T-helper 1 cell (primary cell): ENCODE data around the gene SLC4A7.
A peak's percentile ranks its signal among the peaks of the same experiment; 100 is the strongest.
"Not testable (repeated sequence)": the region's sequence is repeated elsewhere in the genome, so short reads cannot be mapped to it uniquely, and the experiment has no call there.

Source experiments
- DNase-seq, 5 donors: peaks; one replicate each; pipeline ENCODE4 v3.0.0-alpha.2; 2012 to 2020

The SLC4A7 gene

GRCh38 chr3:27426926-27427325 lies 57.3 kb downstream of the SLC4A7 start:
- DNase-seq, result no peak

GRCh38 chr3:27425896-27426565 lies 58.2 kb downstream of the SLC4A7 start:
- DNase-seq, result no peak

DNA sequence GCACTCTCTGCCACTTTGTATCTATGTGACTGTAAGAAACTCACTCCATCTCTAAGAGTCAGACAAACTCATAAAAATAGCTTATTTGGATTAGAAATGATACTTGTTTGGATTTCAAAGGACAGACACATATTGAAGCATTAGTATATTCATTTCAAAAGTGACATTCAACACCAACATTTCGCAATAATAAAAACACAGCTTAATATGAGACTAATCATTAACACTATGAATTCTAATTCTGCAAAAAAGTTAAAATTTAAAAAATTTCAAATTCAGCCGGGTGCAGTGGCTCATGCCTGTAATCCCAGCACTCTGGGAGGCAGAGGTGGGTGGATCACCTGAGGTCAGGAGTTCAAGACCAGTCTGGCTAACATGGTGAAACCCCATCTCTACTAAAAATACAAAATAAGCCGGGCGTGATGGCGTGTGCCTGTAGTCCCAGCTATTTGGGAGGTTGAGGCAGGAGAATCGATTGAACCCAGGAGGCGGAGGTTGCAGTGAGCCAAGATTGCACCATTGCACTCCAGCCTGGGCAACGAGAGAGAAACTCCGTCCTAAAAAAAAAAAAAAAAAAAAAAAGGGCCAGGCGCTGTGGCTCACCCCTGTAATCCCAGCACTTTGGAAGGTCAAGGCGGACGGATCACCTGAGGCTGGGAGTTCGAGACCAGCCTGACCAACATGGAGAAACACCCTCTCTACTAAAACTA lies 59.2 kb downstream of the SLC4A7 start:
- DNase-seq, result not testable (repeated sequence)

DNA sequence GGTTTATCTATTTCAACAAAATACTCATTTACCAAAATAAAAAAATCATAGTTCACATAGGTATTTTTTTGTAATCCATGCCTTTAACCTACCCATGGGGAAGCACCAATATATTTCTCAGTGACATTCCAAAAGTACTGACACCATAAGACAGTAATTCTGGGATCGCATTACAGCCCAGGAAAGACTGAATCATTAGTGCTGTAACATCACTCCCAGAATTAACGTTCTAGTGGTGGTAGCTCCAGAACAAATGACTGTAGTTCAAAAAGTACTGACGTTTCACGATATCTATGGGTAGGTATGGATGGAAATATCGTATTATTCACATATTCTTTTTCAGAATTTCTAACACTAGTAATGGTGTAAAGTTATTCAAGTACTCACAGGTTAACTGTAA lies 60.7 kb downstream of the SLC4A7 start:
- DNase-seq, result no peak

- no peak for DNase-seq
These were observed 61.6 kb downstream of the SLC4A7 start for GRCh38 chr3:27422617-27423016.

GRCh38 chr3:27415202-27415601 lies 69.0 kb downstream of the SLC4A7 start:
- no peak for DNase-seq

DNA sequence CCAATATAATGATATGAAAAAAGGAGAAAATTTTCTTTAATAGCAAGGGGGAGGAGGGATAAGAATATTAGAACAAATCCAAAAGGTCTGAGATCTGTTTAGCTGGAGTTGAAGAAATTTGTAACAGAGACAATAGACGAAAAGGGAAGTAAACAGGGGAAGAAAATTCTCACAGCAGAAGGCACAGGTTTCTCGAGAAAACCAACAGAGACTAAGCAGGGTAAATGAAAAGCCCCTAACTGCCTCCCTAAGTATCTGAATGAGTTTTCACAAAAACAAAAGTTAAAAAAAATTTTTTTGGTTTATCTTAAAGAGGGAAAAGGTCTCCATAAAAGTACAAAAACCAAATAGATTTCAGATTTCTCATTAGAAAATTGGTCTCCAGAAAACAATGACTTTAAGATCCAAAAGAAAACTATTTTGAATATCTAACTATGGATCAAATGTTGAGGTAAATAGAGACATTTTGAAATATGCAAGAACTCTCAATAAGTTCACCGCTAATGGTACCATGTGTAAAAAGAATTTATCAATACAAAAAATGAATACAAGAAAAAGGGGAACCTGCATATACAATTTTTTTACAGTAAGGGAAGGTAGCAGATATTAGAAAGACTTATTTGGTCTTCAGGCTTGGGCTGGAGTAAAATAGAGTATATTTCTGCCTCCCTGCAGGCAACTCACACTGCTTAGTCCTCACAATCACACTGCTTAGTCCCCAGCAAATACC lies 91.1 kb downstream of the SLC4A7 start:
- no peak for DNase-seq

GRCh38 chr3:27392414-27392813 lies 91.8 kb downstream of the SLC4A7 start:
- DNase-seq, result not testable (repeated sequence)

DNA sequence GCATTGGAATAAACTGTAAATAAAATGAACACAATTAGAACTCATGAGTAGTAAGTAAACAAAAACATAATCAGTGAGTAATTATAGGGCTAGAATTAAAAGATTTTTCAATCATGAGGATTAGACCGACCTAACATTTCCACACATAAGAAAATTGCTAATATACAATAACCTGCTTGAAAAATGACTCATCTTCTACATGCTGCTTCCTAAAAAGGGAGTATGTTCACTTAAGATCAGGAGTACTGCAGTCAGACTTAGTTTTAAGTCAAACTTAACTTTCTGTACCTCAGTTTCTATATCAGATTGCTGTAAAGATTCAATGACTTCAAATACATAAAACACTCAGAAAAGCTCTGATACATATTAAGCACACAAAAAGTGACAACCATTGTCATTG lies 92.4 kb downstream of the SLC4A7 start:
- no peak for DNase-seq

DNA sequence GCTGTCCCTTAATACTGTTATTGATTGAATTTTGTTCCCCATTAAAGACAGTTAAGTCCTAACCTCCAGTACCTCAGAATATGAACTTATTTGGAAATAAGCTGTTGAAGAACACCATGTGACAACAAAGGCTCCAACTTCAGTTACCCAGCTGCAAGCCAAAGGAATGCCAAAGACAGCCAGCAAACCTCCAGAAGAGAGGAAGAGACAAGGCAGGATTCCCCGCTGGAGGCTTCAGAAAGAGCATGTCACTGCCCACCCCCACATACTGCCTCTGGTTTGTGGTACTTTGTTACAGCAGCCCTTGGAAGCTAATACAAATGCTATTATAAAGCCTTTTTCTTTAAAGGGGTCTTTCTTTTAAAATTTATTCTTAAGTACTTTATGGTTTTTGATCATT lies 96.6 kb downstream of the SLC4A7 start:
- DNase-seq, result no peak

- DNase-seq, result no peak
These were observed 98.7 kb downstream of the SLC4A7 start for GRCh38 chr3:27385504-27385903.

DNA sequence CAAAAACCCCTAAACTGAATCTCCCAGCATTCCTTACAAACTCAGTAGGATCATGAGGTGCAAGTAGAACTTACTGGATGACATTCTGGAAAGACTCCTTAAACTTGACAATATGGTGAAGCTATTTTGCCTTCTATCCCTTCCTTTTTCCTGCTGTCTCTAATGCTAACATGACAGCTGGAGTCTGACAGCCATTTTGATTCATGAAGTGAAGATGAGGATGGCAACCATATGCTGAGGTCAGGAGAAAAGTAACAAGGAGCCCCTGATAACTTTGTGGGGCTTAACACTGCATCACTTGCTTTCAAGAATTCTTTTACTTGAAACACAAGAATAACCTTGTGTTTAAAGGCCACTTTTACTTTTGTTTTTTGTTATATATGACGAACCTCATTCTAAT lies 100.0 kb downstream of the SLC4A7 start:
- no peak for DNase-seq

DNA sequence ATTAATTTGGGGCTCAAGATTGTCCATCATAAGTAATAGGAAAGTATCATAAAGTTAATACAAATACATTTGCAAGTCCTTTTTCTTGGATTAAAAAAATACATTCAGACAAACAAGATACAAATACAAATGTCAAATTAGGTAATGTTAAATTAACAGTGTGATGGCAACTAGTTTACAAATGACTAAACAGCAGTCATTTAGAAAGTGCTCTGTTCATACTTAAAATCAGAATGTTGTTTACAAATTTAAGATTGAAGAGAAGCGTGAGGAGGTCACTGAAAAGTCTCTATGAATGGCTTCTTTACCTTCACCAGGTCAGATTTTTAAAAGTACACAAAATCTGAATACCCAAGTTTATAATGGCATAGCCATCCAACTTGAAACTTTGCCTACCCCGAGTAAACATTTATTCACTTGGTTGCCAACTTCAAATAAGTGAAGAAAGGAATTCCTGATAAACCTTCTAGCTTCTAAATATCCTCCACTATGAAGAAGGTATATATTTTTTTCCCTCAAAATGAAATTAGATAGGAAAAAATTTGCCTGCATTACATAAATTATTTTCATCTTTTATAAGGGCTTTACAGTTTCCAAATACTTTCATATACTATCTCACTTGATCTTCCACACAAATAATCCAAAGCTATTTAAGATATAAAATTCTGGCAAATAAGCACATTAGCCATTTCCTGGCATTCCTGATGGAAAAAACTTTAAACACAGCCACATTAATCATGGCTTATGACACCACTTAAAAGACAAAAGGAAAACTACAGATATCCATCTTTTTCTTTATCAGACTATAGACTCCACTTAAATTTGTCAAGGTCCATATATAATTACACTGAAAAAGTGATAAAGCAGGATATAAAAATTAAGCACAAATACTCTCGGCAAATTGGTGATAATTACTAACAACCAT lies 103.5 kb downstream of the SLC4A7 start:
- DNase-seq, result peak in 1 of 5 donors; percentile 14

GRCh38 chr3:27378331-27378730 lies 105.9 kb downstream of the SLC4A7 start:
- DNase-seq, result no peak

DNA sequence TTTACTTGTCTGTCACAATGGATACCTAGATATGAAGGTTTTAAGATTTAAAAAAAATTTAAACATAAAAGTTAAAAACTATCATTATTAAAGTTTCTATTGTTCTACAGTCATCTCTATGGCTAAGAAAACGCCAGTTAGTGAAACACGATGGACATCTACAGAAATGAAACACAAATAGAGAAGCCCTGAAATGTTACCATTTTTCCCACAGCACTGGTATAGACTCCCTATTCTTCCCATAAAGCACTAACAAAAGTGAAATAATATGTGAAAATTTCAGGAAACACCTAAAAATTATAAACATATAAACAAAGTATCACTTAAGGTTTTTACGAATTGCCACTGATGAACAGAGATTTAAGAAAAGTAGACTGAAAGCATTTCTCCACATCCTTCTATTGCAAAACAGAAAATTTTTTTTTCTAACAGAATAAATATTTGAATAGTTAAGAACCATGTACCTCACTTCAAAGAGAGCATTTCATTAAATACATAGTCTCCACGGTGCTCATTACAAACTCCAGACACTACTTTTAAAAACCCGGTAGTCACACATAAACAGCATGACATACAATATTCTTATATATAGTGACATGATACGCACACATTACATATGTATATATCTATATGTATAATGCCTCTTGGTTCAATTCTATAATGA lies 107.9 kb downstream of the SLC4A7 start:
- DNase-seq, result no peak

DNA sequence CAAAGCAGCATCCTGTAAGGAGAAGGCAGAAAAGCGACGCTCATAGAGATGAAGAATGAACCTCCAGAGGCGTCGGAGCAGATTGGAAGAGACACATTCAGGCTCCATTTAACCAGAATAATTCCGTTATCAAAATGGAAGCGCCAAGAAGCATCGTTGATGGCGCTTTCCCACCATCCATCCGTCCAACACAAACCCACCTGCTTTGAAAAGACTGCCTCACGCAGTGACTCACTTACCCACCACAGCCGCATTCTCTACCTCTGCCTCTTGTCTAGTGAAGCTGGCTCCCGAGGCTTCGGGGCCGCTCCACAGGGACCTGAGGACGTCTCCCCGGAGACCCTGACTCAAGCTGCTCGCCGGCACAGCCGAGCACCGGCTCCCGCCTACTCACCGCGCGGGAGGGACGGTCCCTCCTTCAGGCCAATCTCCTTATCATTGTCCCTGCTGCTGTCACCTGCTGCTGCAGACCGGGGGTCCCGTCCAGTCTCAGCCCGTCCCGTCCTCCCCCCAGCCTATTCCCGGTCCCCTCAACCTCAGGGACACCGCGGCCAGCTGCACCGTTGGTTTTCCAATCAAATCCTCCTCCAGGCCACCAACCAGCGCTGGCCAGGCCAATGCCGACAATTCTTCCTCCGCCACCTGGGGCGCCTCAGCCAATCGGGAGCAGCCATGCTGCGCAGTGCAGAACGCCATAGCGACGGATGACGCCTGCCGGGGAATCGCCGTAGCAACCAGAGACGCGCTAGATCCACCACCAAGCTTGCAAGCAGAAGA lies 115.2 kb downstream of the SLC4A7 start, which contains the start of gene NEK10:
Gene NEK10, minus strand, starts transcription at position 553 of the 777 bp plus-strand sequence. CDS start 16,501 bp downstream, outside the sequence.
- DNase-seq, result peak; percentile 76 to 91 (median 86)

GRCh38 chr3:27366062-27366591 lies 118.1 kb downstream of the SLC4A7 start:
- DNase-seq, result no peak

- no peak for DNase-seq
These were observed 123.8 kb downstream of the SLC4A7 start for GRCh38 chr3:27360113-27361078.

- no peak for DNase-seq
These were observed 125.8 kb downstream of the SLC4A7 start for GRCh38 chr3:27358372-27358771.
